Measurements from ENCODE around the gene CYB5D1.

Gene CYB5D1

GRCh38 chr17:7844292-7845154 lies 13.3 kb upstream of the CYB5D1 start:
- peak; percentile 96 for DNase-seq (ENCODE audit: low read depth)

GRCh38 chr17:7845359-7846062 lies 12.3 kb upstream of the CYB5D1 start:
- no peak for DNase-seq (ENCODE audit: low read depth)

- no peak for DNase-seq (ENCODE audit: low read depth)
These were observed 11.6 kb upstream of the CYB5D1 start for GRCh38 chr17:7846063-7846735.

DNA sequence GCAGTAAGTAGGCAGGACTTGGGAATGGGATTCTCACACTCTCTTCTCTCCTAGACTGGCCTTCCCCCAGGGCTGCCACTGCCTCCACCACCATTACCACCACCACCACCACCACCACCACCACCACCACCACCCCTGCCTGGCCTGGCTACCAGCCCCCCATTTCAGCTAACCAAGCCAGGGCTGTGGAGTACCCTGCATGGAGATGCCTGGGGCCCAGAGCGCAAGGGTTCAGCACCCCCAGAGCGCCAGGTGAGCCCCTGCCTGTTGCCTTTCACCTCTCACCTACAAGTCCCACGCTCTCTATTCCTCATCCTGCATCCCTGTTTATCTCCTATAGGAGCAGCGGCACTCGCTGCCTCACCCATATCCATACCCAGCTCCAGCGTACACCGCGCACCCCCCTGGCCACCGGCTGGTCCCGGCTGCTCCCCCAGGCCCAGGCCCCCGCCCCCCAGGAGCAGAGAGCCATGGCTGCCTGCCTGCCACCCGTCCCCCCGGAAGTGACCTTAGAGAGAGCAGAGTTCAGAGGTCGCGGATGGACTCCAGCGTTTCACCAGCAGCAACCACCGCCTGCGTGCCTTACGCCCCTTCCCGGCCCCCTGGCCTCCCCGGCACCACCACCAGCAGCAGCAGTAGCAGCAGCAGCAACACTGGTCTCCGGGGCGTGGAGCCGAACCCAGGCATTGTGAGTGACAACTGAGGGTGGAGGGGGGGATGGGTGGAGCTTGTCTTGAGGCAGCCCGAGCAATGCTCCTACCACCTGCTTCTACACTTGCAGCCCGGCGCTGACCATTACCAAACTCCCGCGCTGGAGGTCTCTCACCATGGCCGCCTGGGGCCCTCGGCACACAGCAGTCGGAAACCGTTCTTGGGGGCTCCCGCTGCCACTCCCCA lies 10.8 kb upstream of the CYB5D1 start:
- DNase-seq (ENCODE audit: low read depth): no peak

GRCh38 chr17:7848131-7848579 lies 9.6 kb upstream of the CYB5D1 start:
- DNase-seq (ENCODE audit: low read depth): no peak

DNA sequence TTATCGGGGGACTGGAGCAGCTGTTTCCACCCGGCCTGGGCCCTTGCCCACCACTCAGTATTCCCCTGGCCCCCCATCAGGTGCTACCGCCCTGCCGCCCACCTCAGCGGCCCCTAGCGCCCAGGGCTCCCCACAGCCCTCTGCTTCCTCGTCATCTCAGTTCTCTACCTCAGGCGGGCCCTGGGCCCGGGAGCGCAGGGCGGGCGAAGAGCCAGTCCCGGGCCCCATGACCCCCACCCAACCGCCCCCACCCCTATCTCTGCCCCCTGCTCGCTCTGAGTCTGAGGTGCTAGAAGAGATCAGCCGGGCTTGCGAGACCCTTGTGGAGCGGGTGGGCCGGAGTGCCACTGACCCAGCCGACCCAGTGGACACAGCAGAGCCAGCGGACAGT lies 9.1 kb upstream of the CYB5D1 start:
- no peak for DNase-seq (ENCODE audit: low read depth)

- no peak for DNase-seq (ENCODE audit: low read depth)
These were observed 8.6 kb upstream of the CYB5D1 start for GRCh38 chr17:7849130-7849750.

DNA sequence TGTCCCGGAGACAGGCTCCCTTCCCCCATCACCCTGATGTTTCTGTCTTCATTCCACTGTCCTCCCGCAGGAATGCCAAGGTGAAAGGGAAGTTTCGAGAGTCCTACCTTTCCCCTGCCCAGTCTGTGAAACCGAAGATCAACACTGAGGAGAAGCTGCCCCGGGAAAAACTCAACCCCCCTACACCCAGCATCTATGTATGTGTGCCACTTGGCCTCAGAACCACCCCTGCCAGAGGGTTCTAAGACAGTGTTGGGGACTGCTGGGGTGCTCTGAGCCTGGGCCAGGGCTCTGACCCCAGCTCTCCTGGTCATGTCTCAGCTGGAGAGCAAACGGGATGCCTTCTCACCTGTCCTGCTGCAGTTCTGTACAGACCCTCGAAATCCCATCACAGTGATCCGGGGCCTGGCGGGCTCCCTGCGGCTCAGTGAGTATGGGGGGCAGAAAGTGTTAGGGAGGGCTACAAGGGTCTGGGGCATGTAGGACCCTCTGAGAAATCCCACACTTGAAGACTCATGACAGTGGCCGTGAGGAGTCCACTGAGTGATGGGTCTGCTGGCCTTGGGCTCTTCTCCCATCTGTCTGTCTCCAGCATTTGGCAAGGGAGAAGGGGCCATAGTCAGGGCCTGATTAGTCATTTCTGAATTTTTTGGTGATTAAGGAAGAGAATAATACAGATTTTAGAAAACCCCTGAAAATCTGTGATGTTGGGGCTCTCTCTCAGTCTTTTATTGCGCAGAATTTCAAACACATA lies 7.9 kb upstream of the CYB5D1 start:
- DNase-seq (ENCODE audit: low read depth): no peak

DNA sequence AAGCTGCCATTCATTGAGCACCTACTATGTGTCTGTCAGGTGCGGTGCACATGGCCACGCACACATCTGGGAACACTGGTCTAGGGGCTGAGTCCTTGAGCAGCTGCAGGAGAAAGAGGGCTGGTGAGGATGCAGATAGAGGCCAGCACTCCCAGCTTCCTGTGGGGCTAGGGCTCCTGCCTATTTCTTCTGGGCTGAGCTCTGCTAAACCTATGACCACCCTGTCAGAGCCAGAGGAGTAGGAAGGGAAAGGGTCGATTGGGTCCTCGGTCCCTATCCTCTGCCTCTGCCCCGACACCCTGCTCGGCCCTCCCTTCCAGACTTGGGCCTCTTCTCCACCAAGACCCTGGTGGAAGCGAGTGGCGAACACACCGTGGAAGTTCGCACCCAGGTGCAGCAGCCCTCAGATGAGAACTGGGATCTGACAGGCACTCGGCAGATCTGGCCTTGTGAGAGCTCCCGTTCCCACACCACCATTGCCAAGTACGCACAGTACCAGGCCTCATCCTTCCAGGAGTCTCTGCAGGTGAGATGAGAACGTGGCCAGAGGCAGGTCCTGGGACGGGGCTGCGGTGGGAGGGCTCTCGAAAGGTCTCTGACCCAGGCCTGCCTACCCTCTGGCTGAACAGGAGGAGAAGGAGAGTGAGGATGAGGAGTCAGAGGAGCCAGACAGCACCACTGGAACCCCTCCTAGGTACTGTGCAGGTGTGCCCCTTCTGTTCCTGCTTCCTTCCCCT lies 6.9 kb upstream of the CYB5D1 start:
- no peak for DNase-seq (ENCODE audit: low read depth)

GRCh38 chr17:7851438-7852261 lies 6.2 kb upstream of the CYB5D1 start:
- peak; percentile 88 for DNase-seq (ENCODE audit: low read depth)

- no peak for DNase-seq (ENCODE audit: low read depth)
These were observed 5.5 kb upstream of the CYB5D1 start for GRCh38 chr17:7852262-7852670.

GRCh38 chr17:7852919-7853690 lies 4.7 kb upstream of the CYB5D1 start:
- no peak for DNase-seq (ENCODE audit: low read depth)

DNA sequence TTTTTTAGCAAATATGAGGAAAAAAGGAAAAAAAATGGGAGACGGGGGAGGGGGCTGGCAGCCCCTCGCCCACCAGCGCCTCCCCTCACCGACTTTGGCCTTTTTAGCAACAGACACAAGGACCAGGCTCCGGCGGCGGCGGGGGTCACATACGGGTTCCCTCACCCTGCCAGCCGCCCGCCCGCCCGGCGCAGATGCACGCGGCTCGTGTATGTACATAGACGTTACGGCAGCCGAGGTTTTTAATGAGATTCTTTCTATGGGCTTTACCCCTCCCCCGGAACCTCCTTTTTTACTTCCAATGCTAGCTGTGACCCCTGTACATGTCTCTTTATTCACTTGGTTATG lies 4.1 kb upstream of the CYB5D1 start:
- no peak for DNase-seq (ENCODE audit: low read depth)

- DNase-seq (ENCODE audit: low read depth): no peak
These were observed 3.6 kb upstream of the CYB5D1 start for GRCh38 chr17:7854078-7854777.

- no peak for DNase-seq (ENCODE audit: low read depth)
These were observed 2.7 kb upstream of the CYB5D1 start, which contains the start of gene TMEM88 for GRCh38 chr17:7854851-7855659. Gene TMEM88, plus strand, starts transcription at chr17:7855066. Its CDS starts 9 bp downstream, at chr17:7855075.

- DNase-seq (ENCODE audit: low read depth): no peak
These were observed 2.2 kb upstream of the CYB5D1 start for GRCh38 chr17:7855660-7856010.
